K562 (cell line): ENCODE results near the gene USP10. TPM values are rescaled to one million over a fixed set of nuclear protein-coding genes. Genes with fewer than 3 reads are reported as not detected.

Source experiments
- ATAC-seq: fragments of 200-7000 bp; cut with Tn5 transposase; 3 replicates; pipeline ENCODE4 v1.9.1; 2020; ENCODE audit warnings: moderate library complexity
- BruUV-seq: library from RNA; stranded (reverse); fragments of 400-500 nt; replicated peaks from 2 replicates; lab custom pipeline; 2021; lab: Mats Ljungman, UMichigan
- CTCF ChIA-PET: fragments of 300-600 bp; formaldehyde crosslinking; extraction: SDS; loops from one replicate; lab custom pipeline; 2021; ENCODE audit warnings: low intra/inter-chr PET ratio; lab: Yijun Ruan, JAX
- POLR2A ChIA-PET: fragments of 300-600, 350-650 bp; sonication (Branson Sonifier 250); formaldehyde crosslinking; extraction: SDS; loops from one replicate; lab custom pipeline; 2021; ENCODE audit warnings: antibody characterized with exemption, inconsistent platforms; lab: Yijun Ruan, JAX
- DNase-seq, 4 experiments: peaks; one replicate each; pipeline versions ENCODE4 v3.0.0 to v3.0.0-alpha.2; 2011 to 2018; ENCODE audit warnings: low spot score in 3 of 4, mixed read lengths in 3 of 4; ENCODE audit errors: extremely low read depth in 1 of 4
- FAIRE-seq: peaks from 2 replicates; lab custom pipeline; 2011; peaks lifted over from hg19 to GRCh38; lab: Jason Lieb, UNC
- H2AFZ ChIP-seq: 2 replicates; pipeline ENCODE4 v1.6.0; 2011; ENCODE audit warnings: low read depth, low read length, control low read depth, inconsistent platforms
- H3K27ac ChIP-seq: fragments of 200-600 bp; 3 replicates; pipeline ENCODE4 v1.8.0; 2011; ENCODE audit warnings: low read depth, mild to moderate bottlenecking, control low read depth, inconsistent platforms, low read length, moderate library complexity, mixed read lengths; ENCODE audit errors: extremely low read depth
- H3K27me3 ChIP-seq, 2 experiments: fragments of 300-600 bp in 1 of 2; 2 replicates in 1 of 2; 3 replicates in 1 of 2; pipeline versions ENCODE4 v1.6.0 to v1.8.0; 2011; ENCODE audit warnings: inconsistent platforms in 2 of 2, low read length in 2 of 2, mild to moderate bottlenecking in 1 of 2, mixed read lengths in 1 of 2, moderate library complexity in 1 of 2; ENCODE audit not compliant: control insufficient read depth in 2 of 2, insufficient read depth in 2 of 2
- H3K36me3 ChIP-seq: fragments of 300-600 bp; 3 replicates; pipeline ENCODE4 v1.8.0; 2011; ENCODE audit warnings: mild to moderate bottlenecking, low read length, inconsistent platforms; ENCODE audit not compliant: control insufficient read depth, insufficient read depth
- H3K4me1 ChIP-seq, 2 experiments: fragments of 200-600 bp in 1 of 2; replicated peaks in 1 of 2; 2 replicates in 1 of 2; 3 replicates in 1 of 2; pipeline versions ENCODE4 v1.5.1 to v1.8.0; 2011; ENCODE audit warnings: inconsistent platforms in 2 of 2, low read length in 2 of 2, mild to moderate bottlenecking in 1 of 2, mixed read lengths in 1 of 2, moderate library complexity in 1 of 2; ENCODE audit not compliant: control insufficient read depth in 2 of 2, insufficient read depth in 2 of 2
- H3K4me2 ChIP-seq: 2 replicates; pipeline ENCODE4 v1.6.1; 2011; ENCODE audit warnings: low read length, control low read depth, inconsistent platforms, mixed read lengths; ENCODE audit not compliant: insufficient read depth
- H3K4me3 ChIP-seq: fragments of 200-600 bp; sonication (generic), shearing (Covaris generic); 2 replicates; pipeline ENCODE4 v1.5.1; 2016; ENCODE audit warnings: control low read depth, inconsistent platforms
- H3K79me2 ChIP-seq: fragments of 200-600 bp; 3 replicates; pipeline ENCODE4 v1.8.0; 2011; ENCODE audit warnings: low read length, inconsistent platforms; ENCODE audit not compliant: control insufficient read depth, insufficient read depth
- H3K9ac ChIP-seq, 2 experiments: 2 replicates each; pipeline versions ENCODE4 v1.6.0 to v1.6.1; 2011; ENCODE audit warnings: low read depth in 2 of 2, low read length in 2 of 2, control low read depth in 1 of 2, inconsistent platforms in 1 of 2, mild to moderate bottlenecking in 1 of 2, mixed read lengths in 1 of 2; ENCODE audit not compliant: insufficient read depth in 1 of 2
- H3K9me1 ChIP-seq: one replicate; pipeline ENCODE4 v1.6.0; 2011; ENCODE audit warnings: inconsistent platforms, mild to moderate bottlenecking, low read length, moderate library complexity; ENCODE audit not compliant: control insufficient read depth, insufficient read depth
- H3K9me3 ChIP-seq: replicated peaks from 2 replicates; pipeline ENCODE4 v1.5.1; 2011; ENCODE audit warnings: low read depth, low read length, inconsistent platforms; ENCODE audit not compliant: control insufficient read depth, insufficient read depth
- H4K20me1 ChIP-seq: replicated peaks from 2 replicates; pipeline ENCODE4 v1.6.1; 2011; ENCODE audit warnings: low read length, inconsistent platforms, mixed read lengths; ENCODE audit not compliant: control insufficient read depth, insufficient read depth
- CAMTA2 ChIP-seq: fragments of 250-450 bp; sonication (Bioruptor Pico); conservative IDR thresholded peaks from 2 replicates; pipeline ENCODE4 v1.5.1; 2022
- VEZF1 ChIP-seq: fragments of 200-800 bp; sonication (Bioruptor generic); IDR thresholded peaks from 2 replicates; pipeline ENCODE4 v1.6.1; 2017; ENCODE audit warnings: missing genetic modification characterization, missing compliant biosample characterization
- ZBTB33 ChIP-seq: sonication (generic); formaldehyde crosslinking; IDR thresholded peaks from 2 replicates; pipeline ENCODE4 v1.8.1; 2023; ENCODE audit warnings: mild to moderate bottlenecking, missing genetic modification reagents
- ZNF41 ChIP-seq: fragments of 250-450 bp; sonication (Bioruptor Pico); conservative IDR thresholded peaks from 2 replicates; pipeline ENCODE4 v1.4.0; 2020; ENCODE audit warnings: mild to moderate bottlenecking
- WGBS: fragments of 100-300 bp; shearing (Covaris generic); methylation state at CpG from one replicate; pipeline ENCODE4 v1.1.6; 2016; ENCODE audit warnings: low coverage, mixed read lengths; ENCODE audit not compliant: insufficient coverage; ENCODE audit errors: missing lambda C conversion rate; 5-methylcytosine and 5-hydroxymethylcytosine counted together
- in situ Hi-C: fragments of 300-500 bp; cut with MboI; formaldehyde crosslinking; loops from 4 replicates; pipeline ENCODE4 v1.15.0; 2018; ENCODE audit warnings: inconsistent platforms, mixed read lengths
- intact Hi-C: fragments of 100-400 bp; cut with micrococcal nuclease; formaldehyde crosslinking; loops from 2 replicates; pipeline ENCODE4 v1.14.2; 2022
- polyA plus RNA-seq, 8 experiments: library from polyadenylated mRNA; depleted of rRNA in 4 of 8; stranded (reverse) in 5 of 8; unstranded in 3 of 8; fragments of >200 nt; fragmentation: Nextera tagmentation in 2 of 8; fragmentation: Illumina TruSeq in 1 of 8; extraction: Ambion mirVana in 2 of 8; extraction: Trizol in 1 of 8; gene quantifications; 2 replicates each; pipeline versions ENCODE4 v1.2.1 to v1.2.3, GENCODE V29; 2011 to 2014; ENCODE audit warnings: inconsistent platforms in 1 of 8, missing spikeins in 1 of 8
- total RNA-seq, 7 experiments: library from RNA; depleted of rRNA in 6 of 7; stranded (reverse); fragments of >200 nt in 6 of 7; fragmentation: Illumina TruSeq in 2 of 7; extraction: Trizol in 2 of 7; gene quantifications; 2 replicates each; pipeline versions ENCODE4 v1.2.1 to v1.2.3, GENCODE V29; 2011 to 2021; ENCODE audit warnings: low replicate concordance in 1 of 7
- TF ChIP-seq, protein P1 (sequence below): fragments of 250-450 bp; sonication (Bioruptor Pico); IDR thresholded peaks from 2 replicates; pipeline ENCODE4 v1.4.0; 2020; ENCODE audit warnings: mild to moderate bottlenecking, moderate library complexity

Gene USP10
- total and polyA plus RNA-seq, 9 of the 15 experiments (the other 6 are each of a cell fraction or from before 2014, with no cell fraction given): 61.7 to 197 (median 116) TPM

DNA sequence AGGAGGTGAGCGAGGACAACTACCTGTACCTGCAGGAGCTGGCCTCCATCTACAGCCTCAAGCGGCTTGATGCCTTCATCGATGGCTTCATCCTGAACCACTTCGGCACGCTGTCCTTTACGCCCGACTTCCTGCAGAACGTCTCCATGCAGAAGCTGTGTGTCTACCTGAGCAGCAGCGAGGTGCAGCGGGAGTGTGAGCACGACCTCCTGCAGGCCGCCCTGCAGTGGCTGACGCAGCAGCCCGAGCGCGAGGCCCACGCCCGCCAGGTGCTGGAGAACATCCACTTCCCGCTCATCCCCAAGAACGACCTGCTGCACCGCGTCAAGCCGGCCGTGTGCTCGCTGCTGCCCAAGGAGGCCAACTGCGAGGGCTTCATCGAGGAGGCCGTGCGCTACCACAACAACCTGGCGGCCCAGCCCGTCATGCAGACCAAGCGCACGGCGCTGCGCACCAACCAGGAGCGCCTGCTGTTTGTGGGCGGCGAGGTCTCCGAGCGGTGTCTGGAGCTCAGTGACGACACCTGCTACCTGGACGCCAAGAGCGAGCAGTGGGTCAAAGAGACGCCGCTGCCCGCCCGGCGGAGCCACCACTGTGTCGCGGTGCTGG is 42.5 kb upstream of the USP10 start:
- Histone ChIP-seq H3K9me3 (no peaks in the 10 kb centered on the region), H3K4me3 (no peak overlapping the region), H3K4me1 (peaks cover 0 to 4% of the 10 kb centered on the region in 2 experiments; a peak in 1 of 5 replicates), H3K4me2 (no peak overlapping the region), H3K27ac (no peak overlapping the region), H3K9me1 (no peaks in the 10 kb centered on the region), H3K9ac (no peak overlapping the region), H3K27me3 (no peaks in the 10 kb centered on the region), H4K20me1 (peaks cover 13% of the 10 kb centered on the region; the same call in 1 of the 2 replicates), H3K36me3 (peaks cover 81% of the 10 kb centered on the region), H2AFZ (no peak overlapping the region), H3K79me2 (no peaks in the 10 kb centered on the region)
- intact Hi-C loops (no loop called here), in situ Hi-C loops (no loop called here)
- ChIA-PET CTCF (no interaction called here), POLR2A (interaction anchor here (0.6 kb wide), 1 partner anchor 103 kb away, joined by 4 read pairs; no protein-coding TSS in a partner anchor)
- BruUV-seq: no TSS peak
- FAIRE-seq (no peak), DNase-seq (no peak), ATAC-seq (no peak)
- WGBS: 94% methylated on average over 43 of the region's 50 CpGs
- TF ChIP-seq VEZF1 (CRISPR knock-in tag) (no peak), ZBTB33 (CRISPR knock-in tag) (peak; percentile 78; the same call in 1 of the 2 replicates), ZNF41 (CRISPR knock-in tag) (no peak), CAMTA2 (CRISPR knock-in tag) (no peak)
- TF ChIP-seq, protein P1, sequence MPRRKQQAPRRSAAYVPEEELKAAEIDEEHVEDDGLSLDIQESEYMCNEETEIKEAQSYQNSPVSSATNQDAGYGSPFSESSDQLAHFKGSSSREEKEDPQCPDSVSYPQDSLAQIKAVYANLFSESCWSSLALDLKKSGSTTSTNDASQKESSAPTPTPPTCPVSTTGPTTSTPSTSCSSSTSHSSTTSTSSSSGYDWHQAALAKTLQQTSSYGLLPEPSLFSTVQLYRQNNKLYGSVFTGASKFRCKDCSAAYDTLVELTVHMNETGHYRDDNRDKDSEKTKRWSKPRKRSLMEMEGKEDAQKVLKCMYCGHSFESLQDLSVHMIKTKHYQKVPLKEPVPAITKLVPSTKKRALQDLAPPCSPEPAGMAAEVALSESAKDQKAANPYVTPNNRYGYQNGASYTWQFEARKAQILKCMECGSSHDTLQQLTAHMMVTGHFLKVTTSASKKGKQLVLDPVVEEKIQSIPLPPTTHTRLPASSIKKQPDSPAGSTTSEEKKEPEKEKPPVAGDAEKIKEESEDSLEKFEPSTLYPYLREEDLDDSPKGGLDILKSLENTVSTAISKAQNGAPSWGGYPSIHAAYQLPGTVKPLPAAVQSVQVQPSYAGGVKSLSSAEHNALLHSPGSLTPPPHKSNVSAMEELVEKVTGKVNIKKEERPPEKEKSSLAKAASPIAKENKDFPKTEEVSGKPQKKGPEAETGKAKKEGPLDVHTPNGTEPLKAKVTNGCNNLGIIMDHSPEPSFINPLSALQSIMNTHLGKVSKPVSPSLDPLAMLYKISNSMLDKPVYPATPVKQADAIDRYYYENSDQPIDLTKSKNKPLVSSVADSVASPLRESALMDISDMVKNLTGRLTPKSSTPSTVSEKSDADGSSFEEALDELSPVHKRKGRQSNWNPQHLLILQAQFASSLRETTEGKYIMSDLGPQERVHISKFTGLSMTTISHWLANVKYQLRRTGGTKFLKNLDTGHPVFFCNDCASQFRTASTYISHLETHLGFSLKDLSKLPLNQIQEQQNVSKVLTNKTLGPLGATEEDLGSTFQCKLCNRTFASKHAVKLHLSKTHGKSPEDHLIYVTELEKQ (CRISPR knock-in tag): no peak
